ENCODE results near the gene SF1.

DNA sequence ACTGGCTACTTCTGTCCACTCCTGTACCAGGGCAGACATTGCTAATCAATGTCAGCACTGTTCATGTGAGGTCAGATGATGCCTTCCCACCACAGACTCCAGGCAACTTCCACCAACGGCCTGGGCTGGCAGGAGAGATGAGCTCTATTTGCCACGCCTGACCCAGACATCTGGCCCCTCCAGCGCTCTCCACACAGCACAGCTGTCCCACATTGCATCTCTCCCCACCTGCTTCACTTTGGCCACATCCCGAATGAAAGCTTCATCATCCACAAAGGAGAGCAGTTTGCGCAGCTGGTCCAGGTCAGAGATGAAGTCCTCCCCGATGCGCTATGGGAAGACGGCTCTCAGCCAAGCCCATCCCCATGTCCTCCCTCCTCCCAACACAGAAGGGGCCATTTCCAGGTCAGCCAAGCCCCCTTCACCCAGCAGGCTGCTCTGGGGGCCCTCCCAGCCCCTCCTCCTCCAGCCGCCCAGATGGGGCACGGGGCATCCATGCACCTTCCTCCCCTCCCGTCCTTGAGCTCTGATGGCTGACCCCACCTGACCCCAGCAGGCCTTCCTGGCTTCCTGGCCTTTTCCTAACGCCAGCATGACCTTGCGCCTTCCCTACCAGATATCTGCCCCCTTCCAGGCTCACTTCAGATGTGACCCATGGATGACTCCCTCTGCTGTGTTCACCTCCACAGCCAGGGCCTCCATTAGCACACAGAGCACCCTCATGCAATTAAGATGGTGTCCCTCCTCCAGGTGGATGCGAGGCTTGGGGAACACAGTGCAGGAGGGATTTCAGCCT lies 26.0 kb downstream of the SF1 start:
- TF ChIP-seq ZBTB33 (IDR thresholded peaks at IDR 0.05; ENCODE audit: borderline replicate concordance, low read depth), result no peak
- TF ChIP-seq POLR2AphosphoS5 (IDR thresholded peaks at IDR 0.05; ENCODE audit: low read depth, low read length), result no peak
- no peak for TF ChIP-seq CTCF (IDR thresholded peaks at IDR 0.05)
- TF ChIP-seq YY1 (IDR thresholded peaks at IDR 0.05; ENCODE audit: low read depth), result no peak
- no peak for TF ChIP-seq TAF1 (IDR thresholded peaks at IDR 0.05; ENCODE audit: borderline replicate concordance, low read depth, low read length)
- TF ChIP-seq EP300 (IDR thresholded peaks at IDR 0.05; ENCODE audit: borderline replicate concordance in 1 of 2, low read depth in 1 of 2, low read length in 1 of 2), result no peak
- TF ChIP-seq SMC3 (IDR thresholded peaks at IDR 0.05; ENCODE audit: low read depth, low read length), result no peak
- TF ChIP-seq PBX3 (IDR thresholded peaks at IDR 0.05), result no peak

Data from SK-N-SH (cell line).